GM19372 (cell line): ENCODE results near the gene WNT6.
A peak's percentile ranks its signal among the peaks of the same experiment; 100 is the strongest.

Source experiments
- ATAC-seq: cut with Tn5 transposase; IDR thresholded peaks from one replicate; pipeline ENCODE4 v1.9.1; 2021; ENCODE audit warnings: mild to moderate bottlenecking, low read depth, moderate library complexity; ENCODE audit not compliant: unreplicated experiment

WNT6 gene

GRCh38 chr2:218875692-218876246, 16.2 kb downstream of the WNT6 start:
- ATAC-seq, result no peak

DNA sequence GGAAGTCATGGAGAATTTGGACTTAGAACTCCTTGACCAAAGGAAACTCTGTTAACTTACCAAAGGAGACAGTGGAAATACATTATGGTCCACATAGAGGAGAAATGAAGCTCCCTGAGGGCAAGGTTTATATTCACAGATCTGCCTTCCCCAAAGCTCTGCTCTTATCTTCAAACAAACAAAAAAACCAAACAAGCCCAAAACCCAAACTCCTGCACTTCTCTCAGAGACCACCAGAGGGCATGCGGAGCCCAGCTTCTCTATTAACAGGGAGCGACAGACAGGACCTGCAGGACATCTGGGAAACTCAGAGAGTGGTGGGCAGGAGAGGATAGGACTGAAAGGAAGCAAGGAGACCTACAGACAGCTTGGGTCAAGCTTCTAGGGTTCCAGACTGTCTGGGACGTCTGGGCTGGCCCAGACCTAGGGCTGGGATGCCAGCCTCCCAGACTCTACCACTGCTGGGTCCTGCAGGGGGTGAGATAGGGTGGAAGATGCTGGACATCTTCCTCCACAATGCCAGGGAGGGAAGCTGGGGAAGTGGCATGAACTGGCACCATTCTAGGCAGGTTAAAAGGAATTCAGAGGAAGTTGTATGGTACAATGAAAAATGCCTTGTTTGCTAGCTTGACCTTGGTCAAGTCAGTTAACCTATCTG, 17.1 kb downstream of the WNT6 start:
- ATAC-seq, result no peak

GRCh38 chr2:218877331-218877730, 17.7 kb downstream of the WNT6 start:
- ATAC-seq, result no peak

GRCh38 chr2:218877891-218878290, 18.3 kb downstream of the WNT6 start:
- no peak for ATAC-seq

GRCh38 chr2:218878486-218878885, 18.9 kb downstream of the WNT6 start:
- ATAC-seq, result no peak

GRCh38 chr2:218878926-218879761, 19.5 kb downstream of the WNT6 start:
- ATAC-seq, result no peak

DNA sequence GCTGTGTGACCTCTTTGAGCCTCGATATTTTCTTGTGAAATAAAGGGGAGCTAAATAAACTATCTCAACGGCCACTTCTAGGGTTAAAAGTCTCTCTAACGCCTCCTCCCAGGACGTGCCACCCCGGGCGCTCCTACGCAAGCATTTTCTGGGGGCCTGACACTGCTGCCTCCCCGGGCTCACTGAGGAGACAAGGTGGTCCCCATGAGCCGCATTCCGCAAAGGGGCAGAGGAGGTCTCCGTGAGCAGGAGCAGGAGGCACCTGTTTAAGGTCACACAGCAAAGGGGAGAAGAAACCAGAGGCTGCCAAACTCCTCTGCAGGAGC, 20.1 kb downstream of the WNT6 start:
- no peak for ATAC-seq

- peak; percentile 74 for ATAC-seq
These were observed 20.7 kb downstream of the WNT6 start, which contains the start of gene WNT10A for GRCh38 chr2:218880102-218880858. Gene WNT10A, plus strand, starts transcription at chr2:218880852. Its CDS starts 144 bp downstream, at chr2:218880996.

DNA sequence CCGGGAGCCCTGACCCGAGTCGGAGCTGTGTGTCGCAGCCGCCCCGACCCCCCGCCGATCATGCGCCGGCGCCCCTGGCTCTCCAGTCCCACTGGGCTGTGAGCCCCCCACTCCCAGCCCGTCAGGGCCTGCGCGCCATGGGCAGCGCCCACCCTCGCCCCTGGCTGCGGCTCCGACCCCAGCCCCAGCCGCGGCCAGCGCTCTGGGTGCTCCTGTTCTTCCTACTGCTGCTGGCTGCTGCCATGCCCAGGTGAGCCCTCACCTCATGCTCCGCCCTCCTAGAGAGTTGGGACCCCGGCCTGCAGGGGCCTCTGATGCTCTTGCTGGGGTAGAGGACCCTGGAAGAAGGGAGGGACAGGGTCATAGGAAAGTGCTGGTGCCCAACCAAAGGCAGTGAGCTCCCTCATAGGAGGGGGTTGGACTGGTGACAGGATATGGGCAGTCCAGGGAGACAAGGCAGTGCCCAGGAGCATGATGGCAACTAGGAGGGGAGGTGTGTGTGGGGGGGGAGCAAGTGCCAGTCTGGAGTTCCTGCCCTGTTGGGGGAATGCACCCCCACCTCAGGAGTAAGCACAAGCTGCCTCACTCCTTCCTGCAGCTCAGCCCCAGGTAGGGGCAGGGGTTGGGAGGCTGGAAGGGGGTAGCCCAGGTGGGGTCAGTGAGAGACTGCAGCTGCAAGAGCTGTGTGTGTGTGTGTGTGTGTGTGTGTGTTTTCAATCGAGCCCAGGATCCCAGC, 21.4 kb downstream of the WNT6 start:
- ATAC-seq, result no peak

- no peak for ATAC-seq
These were observed 22.3 kb downstream of the WNT6 start for GRCh38 chr2:218881744-218882460.

DNA sequence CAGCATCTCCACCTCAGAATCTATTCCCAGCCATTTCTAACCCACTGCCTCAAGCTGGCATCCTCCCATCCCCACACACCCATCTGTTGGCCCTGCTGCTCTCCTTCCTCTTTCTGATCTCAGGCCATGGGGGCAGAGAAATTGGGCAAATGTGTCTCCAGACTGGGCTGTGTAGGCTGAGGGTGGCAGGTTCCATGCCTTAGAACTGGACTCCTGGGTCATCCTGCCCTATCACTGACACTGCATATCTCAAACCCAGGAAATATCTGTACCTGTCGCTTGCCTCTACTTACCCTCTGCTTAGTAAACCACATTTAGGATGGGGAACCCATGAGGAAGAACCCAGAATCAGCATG, 22.8 kb downstream of the WNT6 start:
- no peak for ATAC-seq

- no peak for ATAC-seq
These were observed 23.3 kb downstream of the WNT6 start for GRCh38 chr2:218882866-218883366.

GRCh38 chr2:218883491-218884490, 24.2 kb downstream of the WNT6 start:
- ATAC-seq, result no peak

DNA sequence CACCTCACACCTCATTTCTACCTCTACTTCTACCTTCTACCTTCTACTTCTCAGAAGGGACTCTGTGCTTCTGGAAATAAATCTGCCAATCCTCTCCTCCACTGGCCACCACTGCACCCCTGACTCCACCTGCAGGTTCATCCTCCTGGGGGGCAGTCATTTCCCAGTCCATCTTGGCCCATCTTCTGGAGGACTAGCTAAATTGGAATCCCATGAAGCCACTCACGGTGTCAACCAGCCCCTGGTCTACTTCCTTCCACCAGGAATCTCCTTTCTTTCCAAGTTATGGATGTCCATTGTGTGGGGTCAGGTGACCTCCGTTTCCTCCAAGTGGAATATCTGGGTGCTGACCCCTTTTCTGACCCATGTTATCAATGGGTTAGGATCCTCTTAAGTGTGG, 24.9 kb downstream of the WNT6 start:
- ATAC-seq, result no peak

- ATAC-seq, result peak; percentile 52
These were observed 26.7 kb downstream of the WNT6 start for GRCh38 chr2:218885981-218886947.

DNA sequence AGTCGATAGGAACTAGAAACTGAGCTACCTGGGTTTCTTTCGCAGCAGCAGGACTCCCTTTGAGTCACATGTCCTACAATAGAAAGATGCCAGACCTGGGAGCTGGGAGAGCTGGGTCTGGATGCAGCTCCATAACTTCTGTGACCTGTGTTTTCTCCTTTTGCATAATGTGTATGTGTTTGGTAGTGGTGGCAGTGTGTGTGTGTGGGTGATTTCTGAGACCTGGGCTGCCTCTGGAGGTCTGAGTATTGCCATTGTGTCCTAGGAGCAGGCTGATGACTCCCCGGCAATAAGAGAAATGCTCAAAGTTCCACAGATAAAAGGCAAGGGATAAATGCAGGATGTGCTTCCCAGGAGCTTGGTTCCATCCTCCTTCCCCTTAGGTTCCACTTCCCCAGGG, 27.5 kb downstream of the WNT6 start:
- no peak for ATAC-seq

- ATAC-seq, result no peak
These were observed 28.7 kb downstream of the WNT6 start for GRCh38 chr2:218888341-218888740.
